Activated CD4-positive, alpha-beta T cell treated with anti-CD3 and anti-CD28 coated beads, Interleukin-2, Interleukin-4, amounts not matched to agents 100 ng/mL and 50 ng/mL, durations not matched to agents 16 hours and 8 hours (primary cell): ENCODE results near the gene AP1S1.
"Not testable (repeated sequence)": the region's sequence is repeated elsewhere in the genome, so short reads cannot be mapped to it uniquely, and the experiment has no call there.

Experiments used
- DNase-seq: peaks from one replicate; pipeline ENCODE4 v3.0.0-alpha.2; 2020; ENCODE audit warnings: low spot score

Gene AP1S1

GRCh38 chr7:101171442-101171837, 17.2 kb downstream of the AP1S1 start:
- no peak for DNase-seq

- no peak for DNase-seq
These were observed 18.0 kb downstream of the AP1S1 start for GRCh38 chr7:101172005-101172853.

GRCh38 chr7:101172854-101173751, 18.8 kb downstream of the AP1S1 start:
- DNase-seq: no peak

- DNase-seq: peak; percentile 78
These were observed 19.5 kb downstream of the AP1S1 start for GRCh38 chr7:101173752-101174244.

GRCh38 chr7:101174322-101174854, 20.1 kb downstream of the AP1S1 start:
- no peak for DNase-seq

- DNase-seq: no peak
These were observed 21.4 kb downstream of the AP1S1 start for GRCh38 chr7:101175664-101176063.

GRCh38 chr7:101177644-101178043, 23.4 kb downstream of the AP1S1 start:
- no peak for DNase-seq

- no peak for DNase-seq
These were observed 24.8 kb downstream of the AP1S1 start for GRCh38 chr7:101179117-101179516.

- DNase-seq: no peak
These were observed 25.4 kb downstream of the AP1S1 start for GRCh38 chr7:101179713-101180112.

GRCh38 chr7:101180130-101180755, 26.0 kb downstream of the AP1S1 start, which contains the start of gene NAT16:
TSS of gene NAT16 (minus strand) at chr7:101180293. CDS start at chr7:101174807, 5,486 bp downstream.
- DNase-seq: no peak

GRCh38 chr7:101185258-101185839, 31.1 kb downstream of the AP1S1 start:
- no peak for DNase-seq

- DNase-seq: no peak
These were observed 31.9 kb downstream of the AP1S1 start for GRCh38 chr7:101186194-101186593.

GRCh38 chr7:101186844-101187428, 32.7 kb downstream of the AP1S1 start:
- DNase-seq: no peak

- DNase-seq: no peak
These were observed 34.8 kb downstream of the AP1S1 start for GRCh38 chr7:101189109-101189508.

- no peak for DNase-seq
These were observed 41.6 kb downstream of the AP1S1 start for GRCh38 chr7:101195884-101196283.

GRCh38 chr7:101197991-101198390, 43.7 kb downstream of the AP1S1 start:
- no peak for DNase-seq

GRCh38 chr7:101198476-101198875, 44.2 kb downstream of the AP1S1 start:
- no peak for DNase-seq

- not testable (repeated sequence) for DNase-seq
These were observed 45.2 kb downstream of the AP1S1 start for GRCh38 chr7:101199522-101199921.

GRCh38 chr7:101200504-101200861, 46.2 kb downstream of the AP1S1 start:
- DNase-seq: no peak

GRCh38 chr7:101200862-101201599, 46.8 kb downstream of the AP1S1 start, which contains the start of gene MOGAT3:
TSS of gene MOGAT3 (minus strand) at chr7:101201036. CDS start at chr7:101200854, 182 bp downstream.
- no peak for DNase-seq
